ENCODE measurements around the gene APCDD1. TPM values are rescaled to one million over a fixed set of nuclear protein-coding genes. Genes with fewer than 3 reads are reported as not detected.

Gene APCDD1
- total RNA-seq, 1 experiment from 2014 or later = not detected

- peaks cover 84% of the 10 kb centered on the region for H3K27me3 Mint-ChIP-seq (ENCODE audit: unreplicated experiment)
- DNase-seq = no peak
- no peaks in the 10 kb centered on the region for H3K9me3 Mint-ChIP-seq (ENCODE audit: low read depth, unreplicated experiment)
- CTCF ChIA-PET = interaction anchor here (1.1 to 1.3 kb wide), 3 partner anchors 513 to 548 kb away, joined by 3 to 5 read pairs (median 4); no protein-coding TSS in a partner anchor
- intact Hi-C loops (cut with micrococcal nuclease; ENCODE audit: unreplicated experiment) = no loop called here
- no peaks in the 10 kb centered on the region for H3K4me1 Mint-ChIP-seq (ENCODE audit: low read depth, unreplicated experiment)
- no TSS peak for BruUV-seq (replicated peaks)
- H3K4me3 Mint-ChIP-seq (ENCODE audit: low read depth, unreplicated experiment) = no peak overlapping the region
- H3K36me3 Mint-ChIP-seq (ENCODE audit: insufficient read depth, unreplicated experiment) = no peaks in the 10 kb centered on the region
- no peak for TF ChIP-seq CTCF (IDR thresholded peaks at IDR 0.05; ENCODE audit: unreplicated experiment)
- no peak overlapping the region for H3K27ac Mint-ChIP-seq (ENCODE audit: unreplicated experiment)
Observed at GRCh38 chr18:10518595-10519255, 64.3 kb downstream of the APCDD1 start.

- peaks cover 3% of the 10 kb centered on the region for H3K4me1 Mint-ChIP-seq (ENCODE audit: low read depth, unreplicated experiment)
- no peak overlapping the region for H3K4me3 Mint-ChIP-seq (ENCODE audit: low read depth, unreplicated experiment)
- no peaks in the 10 kb centered on the region for H3K9me3 Mint-ChIP-seq (ENCODE audit: low read depth, unreplicated experiment)
- no peak overlapping the region for H3K27ac Mint-ChIP-seq (ENCODE audit: unreplicated experiment)
- intact Hi-C loops (cut with micrococcal nuclease; ENCODE audit: unreplicated experiment) = no loop called here
- no peak for TF ChIP-seq CTCF (IDR thresholded peaks at IDR 0.05; ENCODE audit: unreplicated experiment)
- DNase-seq = no peak
- peaks cover 78% of the 10 kb centered on the region for H3K27me3 Mint-ChIP-seq (ENCODE audit: unreplicated experiment)
- BruUV-seq (replicated peaks) = no TSS peak
- no peaks in the 10 kb centered on the region for H3K36me3 Mint-ChIP-seq (ENCODE audit: insufficient read depth, unreplicated experiment)
- CTCF ChIA-PET = interaction anchor here (0.6 to 1.3 kb wide), 4 partner anchors 456 to 549 kb away, joined by 3 to 5 read pairs (median 4); no protein-coding TSS in a partner anchor
Observed at GRCh38 chr18:10519366-10519765, 64.9 kb downstream of the APCDD1 start.

- H3K4me3 Mint-ChIP-seq (ENCODE audit: low read depth, unreplicated experiment) = no peak overlapping the region
- no TSS peak for BruUV-seq (replicated peaks)
Observed at GRCh38 chr18:10519999-10520935, 65.8 kb downstream of the APCDD1 start.

More at GRCh38 chr18:10519999-10520935, 65.8 kb downstream of the APCDD1 start:
- TF ChIP-seq CTCF (IDR thresholded peaks at IDR 0.05; ENCODE audit: unreplicated experiment) = peak; percentile 63
- CTCF ChIA-PET = interaction anchor here (0.6 to 1.3 kb wide), 2 partner anchors 457 to 514 kb away, joined by 5 read pairs; no protein-coding TSS in a partner anchor
- H3K27ac Mint-ChIP-seq (ENCODE audit: unreplicated experiment) = no peak overlapping the region
- H3K27me3 Mint-ChIP-seq (ENCODE audit: unreplicated experiment) = peaks cover 71% of the 10 kb centered on the region
- peak; percentile 74 for DNase-seq
- peaks cover 12% of the 10 kb centered on the region for H3K4me1 Mint-ChIP-seq (ENCODE audit: low read depth, unreplicated experiment)
- peaks cover 5% of the 10 kb centered on the region for H3K36me3 Mint-ChIP-seq (ENCODE audit: insufficient read depth, unreplicated experiment)
- intact Hi-C loops (cut with micrococcal nuclease; ENCODE audit: unreplicated experiment) = loop anchor here (1.0 to 5.0 kb wide), 3 partner anchors 443 to 549 kb away; no protein-coding TSS in a partner anchor
- no peaks in the 10 kb centered on the region for H3K9me3 Mint-ChIP-seq (ENCODE audit: low read depth, unreplicated experiment)
